ENCODE measurements around the gene OTX2.

Gene OTX2

GRCh38 chr14:56816574-56817391, 6.5 kb upstream of the OTX2 start:
- Histone ChIP-seq H3K27ac (ENCODE audit: extremely low read depth, low read depth, low read length) (no peak overlapping the region), H3K4me1 (ENCODE audit: control insufficient read depth, insufficient read depth, low read length) (peaks cover 5% of the 10 kb centered on the region), H3K4me3 (ENCODE audit: low read depth, low read length) (peak overlapping the region; percentile 18), H3K9me3 (ENCODE audit: control insufficient read depth, insufficient read depth, low read depth, low read length) (no peaks in the 10 kb centered on the region), H3K36me3 (ENCODE audit: control insufficient read depth in 2 of 2, insufficient read depth in 1 of 2, low read length in 2 of 2) (no peaks in the 10 kb centered on the region)
- CTCF ChIA-PET: no interaction called here
- POLR2A ChIA-PET: no interaction called here
- TF ChIP-seq ZBTB7A (tag by site-specific recombination; IDR thresholded peaks at IDR 0.05; ENCODE audit: low read depth) (no peak), ZNF561 (tag by site-specific recombination; IDR thresholded peaks at IDR 0.05; ENCODE audit: borderline replicate concordance) (no peak), ZNF76 (tag by site-specific recombination; IDR thresholded peaks at IDR 0.05; ENCODE audit: borderline replicate concordance, low read depth) (no peak), ZBTB1 (tag by site-specific recombination; IDR thresholded peaks at IDR 0.05) (no peak), KLF7 (tag by site-specific recombination; IDR thresholded peaks at IDR 0.05; ENCODE audit: borderline replicate concordance) (no peak), SALL2 (tag by site-specific recombination; IDR thresholded peaks at IDR 0.05; ENCODE audit: borderline replicate concordance) (no peak)

GRCh38 chr14:56815745-56816144, 5.5 kb upstream of the OTX2 start:
- no peak for TF ChIP-seq SETDB1 (IDR thresholded peaks at IDR 0.05; ENCODE audit: insufficient read length, low read length)
- no peak for TF ChIP-seq FEZF1 (tag by site-specific recombination; IDR thresholded peaks at IDR 0.05)
- no peak for TF ChIP-seq ZNF530 (tag by site-specific recombination; IDR thresholded peaks at IDR 0.05; ENCODE audit: low read depth)
- TF ChIP-seq ZBTB11 (tag by site-specific recombination; conservative IDR thresholded peaks at IDR 0.05; ENCODE audit: low read depth): no peak
- no peak for TF ChIP-seq ATF2 (tag by site-specific recombination; IDR thresholded peaks at IDR 0.05; ENCODE audit: low read depth)
- no peak for TF ChIP-seq ZNF596 (tag by site-specific recombination; IDR thresholded peaks at IDR 0.05)
- no peak for TF ChIP-seq SCRT2 (tag by site-specific recombination; IDR thresholded peaks at IDR 0.05)
- TF ChIP-seq OSR2 (tag by site-specific recombination; IDR thresholded peaks at IDR 0.05): no peak
- no peak for TF ChIP-seq ZNF48 (tag by site-specific recombination; IDR thresholded peaks at IDR 0.05)
- no peak for TF ChIP-seq ZNF394 (tag by site-specific recombination; IDR thresholded peaks at IDR 0.05; ENCODE audit: borderline replicate concordance)
- no peak for TF ChIP-seq ZNF658 (tag by site-specific recombination; IDR thresholded peaks at IDR 0.05)
- TF ChIP-seq ZSCAN18 (tag by site-specific recombination; IDR thresholded peaks at IDR 0.05): no peak
- TF ChIP-seq ZSCAN30 (tag by site-specific recombination; IDR thresholded peaks at IDR 0.05): no peak
- no peak for TF ChIP-seq ZNF610 (tag by site-specific recombination; IDR thresholded peaks at IDR 0.05; ENCODE audit: borderline replicate concordance)
- Histone ChIP-seq H3K4me3 (ENCODE audit: low read depth, low read length) (no peak overlapping the region), H3K36me3 (ENCODE audit: control insufficient read depth in 2 of 2, insufficient read depth in 1 of 2, low read length in 2 of 2) (no peaks in the 10 kb centered on the region), H3K4me1 (ENCODE audit: control insufficient read depth, insufficient read depth, low read length) (no peaks in the 10 kb centered on the region; the same call in none of the 2 replicates), H3K9me3 (ENCODE audit: control insufficient read depth, insufficient read depth, low read depth, low read length) (no peaks in the 10 kb centered on the region), H3K27ac (ENCODE audit: extremely low read depth, low read depth, low read length) (no peak overlapping the region)
- ChIA-PET POLR2A (no interaction called here), CTCF (no interaction called here)

All from HEK293 (cell line).